ENCODE results near the gene DEDD.
"Not testable (repeated sequence)": the region's sequence is repeated elsewhere in the genome, so short reads cannot be mapped to it uniquely, and the experiment has no call there.

DEDD gene

GRCh38 chr1:161121834-161122233, 10.6 kb downstream of the DEDD start:
- H3K27ac ChIP-seq (ENCODE audit: low read depth, low read length): no peak overlapping the region
- H3K4me1 ChIP-seq (ENCODE audit: control insufficient read depth, insufficient read depth, low read length): peaks cover 10% of the 10 kb centered on the region
- no peaks in the 10 kb centered on the region for H3K27me3 ChIP-seq (ENCODE audit: control insufficient read depth, insufficient read depth, low read length)
- H3K4me3 ChIP-seq (ENCODE audit: low read depth, low read length): no peak overlapping the region
- no peaks in the 10 kb centered on the region for H3K9me3 ChIP-seq (ENCODE audit: control insufficient read depth, insufficient read depth, low read depth, low read length)
- H3K36me3 ChIP-seq (ENCODE audit: control insufficient read depth, insufficient read depth, low read length): peaks cover 64% of the 10 kb centered on the region
- no peak overlapping the region for H3K9ac ChIP-seq (ENCODE audit: low read length)

GRCh38 chr1:161121042-161121650, 11.3 kb downstream of the DEDD start:
- Histone ChIP-seq H3K27ac (ENCODE audit: low read depth, low read length) (no peak overlapping the region), H3K36me3 (ENCODE audit: control insufficient read depth, insufficient read depth, low read length) (peaks cover 59% of the 10 kb centered on the region)

GRCh38 chr1:161119092-161119903, 13.2 kb downstream of the DEDD start:
- peak overlapping the region; percentile 92 for H3K9ac ChIP-seq (ENCODE audit: low read length)
- no peak overlapping the region for H3K27ac ChIP-seq (ENCODE audit: low read depth, low read length)
- peak overlapping the region; percentile 99 for H3K4me3 ChIP-seq (ENCODE audit: low read depth, low read length)
- H3K36me3 ChIP-seq (ENCODE audit: control insufficient read depth, insufficient read depth, low read length): peaks cover 49% of the 10 kb centered on the region
- H3K4me1 ChIP-seq (ENCODE audit: control insufficient read depth, insufficient read depth, low read length): peaks cover 10% of the 10 kb centered on the region
- H3K9me3 ChIP-seq (ENCODE audit: control insufficient read depth, insufficient read depth, low read depth, low read length): no peaks in the 10 kb centered on the region
- H3K27me3 ChIP-seq (ENCODE audit: control insufficient read depth, insufficient read depth, low read length): no peaks in the 10 kb centered on the region

More at GRCh38 chr1:161121042-161121650, 11.3 kb downstream of the DEDD start:
- H3K9me3 ChIP-seq (ENCODE audit: control insufficient read depth, insufficient read depth, low read depth, low read length): no peaks in the 10 kb centered on the region
- peaks cover 10% of the 10 kb centered on the region for H3K4me1 ChIP-seq (ENCODE audit: control insufficient read depth, insufficient read depth, low read length)
- H3K27me3 ChIP-seq (ENCODE audit: control insufficient read depth, insufficient read depth, low read length): no peaks in the 10 kb centered on the region
- no peak overlapping the region for H3K9ac ChIP-seq (ENCODE audit: low read length)
- H3K4me3 ChIP-seq (ENCODE audit: low read depth, low read length): no peak overlapping the region

GRCh38 chr1:161117759-161118581, 14.5 kb downstream of the DEDD start, which contains the start of the genes NIT1 and PFDN2:
Gene NIT1, plus strand, starts transcription at chr1:161118105. Its CDS starts 72 bp downstream, at chr1:161118177.
Gene PFDN2, minus strand, starts transcription at chr1:161118037. Its CDS starts 11 bp downstream, at chr1:161118026.
- Histone ChIP-seq H3K27ac (ENCODE audit: low read depth, low read length) (peak within 1 kb of the TSS; percentile 57), H3K9ac (ENCODE audit: low read length) (peak within 1 kb of the TSS; percentile 92), H3K9me3 (ENCODE audit: control insufficient read depth, insufficient read depth, low read depth, low read length) (no peaks in the 10 kb centered on the region), H3K4me3 (ENCODE audit: low read depth, low read length) (peak within 1 kb of the TSS; percentile 99), H3K27me3 (ENCODE audit: control insufficient read depth, insufficient read depth, low read length) (no peaks in the 10 kb centered on the region), H3K36me3 (ENCODE audit: control insufficient read depth, insufficient read depth, low read length) (peaks cover 41% of the 10 kb centered on the region), H3K4me1 (ENCODE audit: control insufficient read depth, insufficient read depth, low read length) (peaks cover 10% of the 10 kb centered on the region)

- H3K36me3 ChIP-seq (ENCODE audit: control insufficient read depth, insufficient read depth, low read length): peaks cover 21% of the 10 kb centered on the region
- H3K4me3 ChIP-seq (ENCODE audit: low read depth, low read length); H3K9ac ChIP-seq (ENCODE audit: low read length); H3K9me3 ChIP-seq (ENCODE audit: control insufficient read depth, insufficient read depth, low read depth, low read length); H3K27me3 ChIP-seq (ENCODE audit: control insufficient read depth, insufficient read depth, low read length); H3K27ac ChIP-seq (ENCODE audit: low read depth, low read length): not testable (repeated sequence)
- peaks cover 10% of the 10 kb centered on the region for H3K4me1 ChIP-seq (ENCODE audit: control insufficient read depth, insufficient read depth, low read length)
Measured at GRCh38 chr1:161115961-161116360, 16.5 kb downstream of the DEDD start.

GRCh38 chr1:161115132-161115711, 17.2 kb downstream of the DEDD start:
- peaks cover 14% of the 10 kb centered on the region for H3K36me3 ChIP-seq (ENCODE audit: control insufficient read depth, insufficient read depth, low read length)
- H3K9ac ChIP-seq (ENCODE audit: low read length): no peak overlapping the region
- H3K4me3 ChIP-seq (ENCODE audit: low read depth, low read length): no peak overlapping the region
- H3K4me1 ChIP-seq (ENCODE audit: control insufficient read depth, insufficient read depth, low read length): peaks cover 10% of the 10 kb centered on the region
- no peaks in the 10 kb centered on the region for H3K27me3 ChIP-seq (ENCODE audit: control insufficient read depth, insufficient read depth, low read length)
- H3K27ac ChIP-seq (ENCODE audit: low read depth, low read length): no peak overlapping the region
- no peaks in the 10 kb centered on the region for H3K9me3 ChIP-seq (ENCODE audit: control insufficient read depth, insufficient read depth, low read depth, low read length)

GRCh38 chr1:161114556-161114955, 17.9 kb downstream of the DEDD start:
- peaks cover 10% of the 10 kb centered on the region for H3K4me1 ChIP-seq (ENCODE audit: control insufficient read depth, insufficient read depth, low read length)
- H3K9ac ChIP-seq (ENCODE audit: low read length): no peak overlapping the region

GRCh38 chr1:161113915-161114314, 18.6 kb downstream of the DEDD start:
- Histone ChIP-seq H3K4me3 (ENCODE audit: low read depth, low read length) (no peak overlapping the region), H3K36me3 (ENCODE audit: control insufficient read depth, insufficient read depth, low read length) (peaks cover 15% of the 10 kb centered on the region; the same call in 1 of the 2 replicates), H3K27ac (ENCODE audit: low read depth, low read length) (0 out of 2 replicates have a peak overlapping the region, but pooled peaks have one; percentile 32), H3K9ac (ENCODE audit: low read length) (no peak overlapping the region), H3K9me3 (ENCODE audit: control insufficient read depth, insufficient read depth, low read depth, low read length) (no peaks in the 10 kb centered on the region), H3K4me1 (ENCODE audit: control insufficient read depth, insufficient read depth, low read length) (peaks cover 4% of the 10 kb centered on the region), H3K27me3 (ENCODE audit: control insufficient read depth, insufficient read depth, low read length) (no peaks in the 10 kb centered on the region)

More at GRCh38 chr1:161114556-161114955, 17.9 kb downstream of the DEDD start:
- no peaks in the 10 kb centered on the region for H3K27me3 ChIP-seq (ENCODE audit: control insufficient read depth, insufficient read depth, low read length)
- H3K36me3 ChIP-seq (ENCODE audit: control insufficient read depth, insufficient read depth, low read length): peaks cover 10% of the 10 kb centered on the region; the same call in 1 of the 2 replicates
- no peak overlapping the region for H3K4me3 ChIP-seq (ENCODE audit: low read depth, low read length)
- no peak overlapping the region for H3K27ac ChIP-seq (ENCODE audit: low read depth, low read length)
- no peaks in the 10 kb centered on the region for H3K9me3 ChIP-seq (ENCODE audit: control insufficient read depth, insufficient read depth, low read depth, low read length)

- Histone ChIP-seq H3K9me3 (ENCODE audit: control insufficient read depth, insufficient read depth, low read depth, low read length) (no peaks in the 10 kb centered on the region), H3K27me3 (ENCODE audit: control insufficient read depth, insufficient read depth, low read length) (no peaks in the 10 kb centered on the region), H3K4me3 (ENCODE audit: low read depth, low read length) (no peak overlapping the region), H3K4me1 (ENCODE audit: control insufficient read depth, insufficient read depth, low read length) (no peaks in the 10 kb centered on the region), H3K9ac (ENCODE audit: low read length) (no peak overlapping the region), H3K27ac (ENCODE audit: low read depth, low read length) (no peak overlapping the region), H3K36me3 (ENCODE audit: control insufficient read depth, insufficient read depth, low read length) (peaks cover 15% of the 10 kb centered on the region; the same call in 1 of the 2 replicates)
Measured at GRCh38 chr1:161111527-161111926, 20.9 kb downstream of the DEDD start.

GRCh38 chr1:161111117-161111516, 21.4 kb downstream of the DEDD start:
- Histone ChIP-seq H3K4me3 (ENCODE audit: low read depth, low read length) (no peak overlapping the region), H3K9me3 (ENCODE audit: control insufficient read depth, insufficient read depth, low read depth, low read length) (no peaks in the 10 kb centered on the region), H3K36me3 (ENCODE audit: control insufficient read depth, insufficient read depth, low read length) (peaks cover 15% of the 10 kb centered on the region; the same call in 1 of the 2 replicates), H3K27ac (ENCODE audit: low read depth, low read length) (no peak overlapping the region), H3K4me1 (ENCODE audit: control insufficient read depth, insufficient read depth, low read length) (no peaks in the 10 kb centered on the region), H3K27me3 (ENCODE audit: control insufficient read depth, insufficient read depth, low read length) (no peaks in the 10 kb centered on the region), H3K9ac (ENCODE audit: low read length) (no peak overlapping the region)
